Measurements from ENCODE around the gene PRKN.
"Not testable (repeated sequence)": the region's sequence is repeated elsewhere in the genome, so short reads cannot be mapped to it uniquely, and the experiment has no call there.

PRKN gene

DNA sequence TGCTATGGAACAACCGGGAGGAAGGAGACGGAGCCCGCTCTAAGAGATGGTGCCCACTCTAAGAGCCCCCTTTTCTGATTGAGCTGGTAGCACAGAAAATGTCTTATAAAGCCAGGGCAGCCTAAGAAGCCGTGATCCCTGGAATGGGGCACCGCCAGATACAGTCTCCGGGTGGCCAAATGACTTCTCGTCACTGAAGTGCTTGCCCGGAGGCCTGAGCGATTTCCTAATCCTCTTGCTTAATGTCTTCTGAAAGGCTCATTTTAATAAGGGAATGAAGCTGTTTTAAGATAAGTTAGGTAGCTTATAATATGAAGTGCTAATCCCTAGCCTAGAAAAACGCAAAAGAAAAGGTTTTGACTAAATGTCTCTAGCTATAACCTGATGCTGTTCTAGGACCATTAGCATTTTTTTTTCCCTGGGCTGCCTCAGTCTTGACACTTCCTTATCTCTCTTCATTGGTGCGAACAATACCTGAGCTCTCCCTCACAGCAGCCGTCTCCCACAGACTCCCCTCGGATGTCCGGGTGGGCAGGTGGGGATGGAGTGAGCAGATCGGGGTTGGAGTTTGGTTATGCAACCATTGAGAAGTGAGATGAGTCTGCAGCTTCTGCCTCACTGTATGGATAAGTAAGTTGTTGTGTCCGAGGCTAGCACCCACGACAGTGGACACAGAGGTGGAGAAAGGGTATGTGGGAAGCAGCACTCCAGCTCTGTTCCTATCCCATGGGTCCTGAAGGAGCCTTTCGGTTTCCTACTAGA is 894.3 kb downstream of the PRKN start:
- no peak for DNase-seq (ENCODE audit: low read depth in 2 of 3, low spot score in 2 of 3)

DNA sequence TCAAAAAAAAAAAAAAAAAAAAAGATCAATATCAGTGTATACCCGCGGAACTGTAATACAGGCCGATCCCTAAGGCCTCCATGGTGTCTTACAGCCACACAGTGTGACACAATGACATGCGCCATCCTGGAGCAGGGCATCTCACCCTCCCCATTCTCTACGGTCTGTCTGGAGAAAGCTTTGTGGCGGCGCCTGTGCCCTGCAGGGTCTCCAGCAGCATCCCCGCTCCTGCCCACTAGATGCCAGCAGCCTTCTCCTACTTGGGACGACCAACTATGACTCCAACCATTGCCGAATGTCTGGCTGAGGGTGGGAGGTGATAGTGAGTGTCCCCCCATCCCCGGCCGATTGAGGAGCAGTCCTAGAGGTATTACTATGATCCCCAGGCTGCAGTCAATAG is 894.9 kb downstream of the PRKN start:
- DNase-seq (ENCODE audit: low read depth in 2 of 3, low spot score in 2 of 3), result no peak

DNA sequence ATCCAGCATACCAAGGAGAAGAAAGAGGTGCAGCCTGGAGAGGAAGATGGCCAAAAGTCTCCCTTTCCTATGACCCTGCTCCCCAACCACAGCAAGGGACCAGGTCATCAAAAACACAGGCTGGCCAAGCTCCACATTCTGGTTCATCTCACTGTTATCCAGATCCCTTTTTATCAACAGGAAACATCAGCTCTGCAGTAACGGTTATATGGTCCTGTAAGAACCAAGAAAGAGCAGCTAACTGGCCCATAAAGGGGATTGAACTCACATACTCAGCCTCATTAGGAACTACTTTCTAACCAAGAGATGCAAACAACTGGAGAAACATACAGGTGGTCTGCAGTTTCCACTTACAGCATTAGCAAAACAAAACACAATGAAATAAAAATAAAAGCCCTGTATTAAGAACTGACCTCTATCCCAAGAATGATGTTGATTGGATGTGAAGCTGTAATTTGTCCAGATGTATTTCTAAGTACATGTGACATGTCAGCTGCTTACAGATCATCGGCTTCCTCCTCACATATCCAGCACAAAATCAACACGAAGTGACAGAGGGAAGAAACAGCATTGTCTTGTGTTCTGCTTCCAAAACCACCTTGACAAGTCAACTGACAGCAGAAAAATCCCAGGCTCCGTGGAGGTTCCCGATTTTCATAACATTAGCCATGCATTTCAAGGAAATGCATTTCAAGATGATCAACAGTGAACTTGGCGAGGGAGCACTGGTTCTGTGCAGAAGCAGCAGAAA is 896.5 kb downstream of the PRKN start:
- no peak for DNase-seq (ENCODE audit: low read depth in 2 of 3, low spot score in 2 of 3)

DNA sequence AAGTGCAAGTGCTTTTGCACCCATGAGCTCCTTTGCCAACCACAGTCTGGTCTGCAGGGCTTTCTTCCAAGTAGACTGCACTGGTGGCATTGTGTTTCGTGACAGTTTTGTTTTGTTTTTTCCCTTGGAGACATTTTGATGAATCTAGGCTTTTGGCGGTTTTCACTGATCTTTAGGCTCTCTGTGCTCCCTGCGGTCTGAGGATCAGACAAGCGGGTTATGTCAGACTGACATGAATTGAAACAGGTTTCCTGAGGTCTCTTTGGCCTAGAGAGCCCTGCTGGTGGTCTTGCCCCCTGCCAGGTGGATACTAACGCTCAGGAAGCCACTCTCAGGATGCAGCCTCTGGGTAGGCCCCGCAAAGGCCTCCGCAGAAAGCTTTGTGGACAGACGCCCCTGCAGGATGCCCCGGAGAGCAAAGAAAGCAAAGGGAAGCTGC is 898.3 kb downstream of the PRKN start:
- no peak for DNase-seq (ENCODE audit: low read depth in 2 of 3, low spot score in 2 of 3)

DNA sequence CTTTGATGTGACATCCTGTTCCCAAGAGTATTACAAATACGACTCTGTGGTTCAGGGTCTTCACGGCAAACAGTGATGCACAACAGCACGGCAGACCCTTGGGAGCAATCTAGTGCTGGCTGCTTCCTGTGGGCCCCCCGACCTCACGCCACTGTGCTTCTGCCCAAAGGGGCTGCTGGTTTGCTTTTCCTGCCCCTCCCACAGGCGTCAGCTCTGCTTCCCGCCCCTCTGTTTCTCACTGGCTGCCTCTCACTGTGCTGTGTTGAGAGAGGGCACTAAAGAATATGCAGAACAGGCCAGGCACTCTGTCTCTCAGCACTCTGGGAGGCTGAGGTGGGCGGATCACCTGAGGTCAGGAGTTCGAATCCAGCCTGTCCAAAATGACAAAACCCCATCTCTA is 899.2 kb downstream of the PRKN start:
- no peak for DNase-seq (ENCODE audit: low read depth in 2 of 3, low spot score in 2 of 3)

DNA sequence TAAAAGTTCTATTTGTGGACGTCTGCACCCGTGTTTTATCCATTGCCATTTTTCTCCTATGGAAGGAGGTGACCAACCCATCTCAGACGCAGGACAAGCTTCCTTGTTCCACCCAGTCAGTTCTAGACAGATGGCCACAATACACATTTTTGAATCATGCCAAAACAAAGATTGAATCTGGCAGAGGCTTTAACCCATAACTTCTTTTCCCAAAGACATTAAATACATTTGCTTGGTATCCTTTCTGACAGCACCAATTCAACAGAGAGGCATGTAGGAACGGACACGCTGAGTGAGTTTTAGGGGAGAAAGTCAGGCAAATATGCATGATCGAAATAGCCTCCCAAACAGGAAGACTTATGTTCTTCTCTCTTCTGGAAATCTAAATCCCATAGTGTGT is 901.1 kb downstream of the PRKN start:
- no peak for DNase-seq (ENCODE audit: low read depth in 2 of 3, low spot score in 2 of 3)

DNA sequence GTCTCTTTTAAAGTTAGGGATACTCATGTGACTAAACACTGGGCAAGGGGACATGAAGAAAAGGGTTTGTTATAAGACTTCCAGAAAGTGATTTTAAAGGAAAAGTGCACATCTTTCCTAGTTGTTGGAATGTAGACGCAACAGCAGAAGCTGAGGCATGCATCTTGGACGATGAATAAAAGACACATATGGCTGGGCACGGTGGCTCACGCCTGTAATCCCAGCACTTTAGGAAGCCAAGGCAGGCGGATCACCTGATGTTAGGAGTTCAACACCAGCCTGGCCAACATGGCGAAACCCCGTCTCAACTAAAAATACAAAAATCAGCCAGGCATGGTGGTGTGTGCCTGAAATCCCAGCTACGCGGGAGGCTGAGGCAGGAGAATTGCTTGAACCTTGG is 905.4 kb downstream of the PRKN start:
- not testable (repeated sequence) for DNase-seq (ENCODE audit: low read depth in 2 of 3, low spot score in 2 of 3)

DNA sequence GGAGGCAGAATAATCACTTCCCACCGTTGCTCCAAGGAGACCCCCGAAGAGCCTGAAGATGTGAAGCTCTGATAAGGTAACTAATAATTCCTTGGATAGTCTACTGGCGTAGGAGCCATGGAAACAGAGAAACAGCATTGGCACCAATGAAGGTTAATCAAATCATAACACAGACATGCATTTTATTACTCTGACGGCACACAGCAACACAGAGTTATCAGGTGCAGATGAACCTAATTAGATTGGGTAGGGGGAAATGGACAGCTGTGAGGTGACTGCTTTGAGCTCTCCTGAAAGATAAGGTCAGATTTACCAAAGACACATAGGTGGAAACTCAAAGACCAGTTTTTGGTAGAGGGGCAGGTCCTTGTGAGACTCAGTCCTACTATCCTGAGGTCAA is 909.7 kb downstream of the PRKN start:
- DNase-seq (ENCODE audit: low read depth in 2 of 3, low spot score in 2 of 3), result no peak

DNA sequence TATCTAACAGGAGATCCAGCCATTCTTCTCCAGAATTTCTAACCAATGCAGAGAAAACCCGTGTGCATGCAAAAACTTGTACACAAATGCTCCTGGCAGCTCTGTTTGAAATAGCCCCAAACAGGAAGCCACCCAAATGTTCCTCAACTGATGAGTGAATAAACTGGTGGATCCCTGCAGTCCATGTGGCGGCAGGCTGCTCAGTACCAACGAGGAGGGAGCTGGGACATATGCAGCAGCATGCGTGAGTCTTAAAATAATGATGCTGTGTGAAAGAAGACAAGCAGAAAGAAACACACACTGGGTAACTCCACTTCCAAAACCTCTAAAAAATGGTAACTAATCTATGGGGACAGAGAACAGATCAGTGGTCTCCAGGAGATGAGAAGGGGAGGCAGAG is 911.6 kb downstream of the PRKN start:
- no peak for DNase-seq (ENCODE audit: low read depth in 2 of 3, low spot score in 2 of 3)

DNA sequence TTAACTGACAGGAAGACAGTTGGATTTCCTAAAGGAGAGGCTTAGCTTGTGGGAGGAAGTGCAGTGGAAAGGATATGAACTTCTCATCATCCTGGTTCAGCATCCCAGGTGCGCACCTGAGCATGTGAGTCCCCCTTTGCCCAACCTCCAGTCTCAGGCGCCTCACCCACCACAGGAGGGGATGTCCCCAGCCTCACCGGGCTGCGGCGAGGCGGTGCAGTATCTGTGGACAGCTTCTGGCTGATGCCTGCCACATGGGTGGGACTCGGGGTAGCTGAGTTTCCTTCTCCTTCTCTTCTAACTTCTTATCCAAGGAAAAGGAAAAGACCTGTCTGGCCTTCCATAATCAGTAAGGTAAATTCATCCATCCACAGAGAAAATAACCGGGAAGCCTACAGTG is 914.4 kb downstream of the PRKN start:
- DNase-seq (ENCODE audit: low read depth in 2 of 3, low spot score in 2 of 3), result no peak

DNA sequence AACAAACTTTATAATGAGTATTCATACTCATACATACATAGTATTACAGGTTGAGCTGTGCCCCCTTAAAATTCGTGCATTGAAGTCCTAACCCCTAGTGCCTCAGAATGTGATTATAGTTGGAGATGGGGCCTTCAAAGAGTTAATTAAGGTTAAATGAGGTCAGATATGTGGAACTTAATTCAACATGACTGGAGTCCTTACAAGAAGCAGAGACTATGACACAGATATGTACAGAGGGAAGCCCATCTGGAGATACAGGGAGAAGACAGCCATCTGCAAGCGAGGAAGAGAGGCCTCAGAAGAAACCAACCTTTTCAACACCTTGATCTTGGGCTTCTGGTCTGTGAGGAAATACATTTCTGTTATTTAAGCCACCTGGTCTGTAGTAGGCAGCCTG is 917.6 kb downstream of the PRKN start:
- DNase-seq (ENCODE audit: low read depth in 2 of 3, low spot score in 2 of 3), result no peak

DNA sequence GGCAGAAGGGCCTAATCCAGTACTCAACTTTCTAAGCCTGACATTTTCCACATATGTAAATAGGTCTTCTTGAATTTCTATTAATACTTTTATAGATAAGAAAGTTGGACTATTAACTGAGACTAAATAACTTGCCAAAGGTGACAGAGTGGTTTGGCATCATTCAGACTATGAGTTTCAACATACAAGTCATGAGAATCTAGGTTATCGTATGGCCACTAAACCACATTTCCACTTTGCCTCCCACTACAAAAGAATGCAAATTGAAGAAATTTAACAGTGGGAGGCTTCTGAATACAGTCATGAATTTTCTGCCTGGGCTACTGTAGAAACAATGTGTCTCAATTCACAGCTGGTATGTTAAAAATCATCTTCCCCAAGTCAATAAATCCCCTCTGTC is 922.7 kb downstream of the PRKN start:
- DNase-seq (ENCODE audit: low read depth in 2 of 3, low spot score in 2 of 3), result no peak

DNA sequence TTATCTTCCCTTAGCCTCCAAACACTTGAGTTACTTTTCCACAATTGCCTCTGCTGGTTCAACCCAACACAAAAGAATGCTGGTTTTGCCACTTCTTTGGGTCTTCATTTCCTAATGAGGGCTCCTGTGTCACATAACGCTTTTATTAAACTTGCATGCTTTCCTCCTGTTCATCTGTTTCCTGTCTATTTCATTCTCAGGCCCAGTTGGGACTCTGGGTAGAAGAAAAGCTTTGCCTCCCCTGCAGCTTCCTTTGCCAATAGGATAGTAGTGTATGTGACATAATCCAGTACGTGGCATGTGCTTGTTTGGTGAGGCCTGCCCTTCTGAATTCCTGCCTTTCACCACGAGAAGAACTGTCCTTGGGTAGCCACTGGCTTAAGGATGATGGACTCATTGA is 924.4 kb downstream of the PRKN start:
- no peak for DNase-seq (ENCODE audit: low read depth in 2 of 3, low spot score in 2 of 3)

DNA sequence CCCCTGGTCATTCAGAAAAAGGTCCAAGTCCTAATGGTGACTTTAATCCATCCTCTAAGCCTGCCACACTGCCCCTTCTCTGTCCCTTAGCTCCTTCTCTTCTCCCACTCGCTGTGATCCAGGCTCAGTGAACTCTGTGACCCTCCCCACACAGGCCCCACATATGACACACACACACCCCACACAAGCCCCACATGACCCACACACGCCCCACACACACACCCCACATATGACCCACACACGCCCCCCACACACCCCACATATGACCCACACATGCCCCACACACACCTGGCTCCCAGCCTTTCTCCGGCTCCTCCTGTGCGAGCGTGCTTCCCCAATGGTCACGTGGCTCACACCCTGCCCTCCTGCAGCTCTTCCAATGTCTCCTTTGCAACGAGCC is 925.3 kb downstream of the PRKN start:
- no peak for DNase-seq (ENCODE audit: low read depth in 2 of 3, low spot score in 2 of 3)

DNA sequence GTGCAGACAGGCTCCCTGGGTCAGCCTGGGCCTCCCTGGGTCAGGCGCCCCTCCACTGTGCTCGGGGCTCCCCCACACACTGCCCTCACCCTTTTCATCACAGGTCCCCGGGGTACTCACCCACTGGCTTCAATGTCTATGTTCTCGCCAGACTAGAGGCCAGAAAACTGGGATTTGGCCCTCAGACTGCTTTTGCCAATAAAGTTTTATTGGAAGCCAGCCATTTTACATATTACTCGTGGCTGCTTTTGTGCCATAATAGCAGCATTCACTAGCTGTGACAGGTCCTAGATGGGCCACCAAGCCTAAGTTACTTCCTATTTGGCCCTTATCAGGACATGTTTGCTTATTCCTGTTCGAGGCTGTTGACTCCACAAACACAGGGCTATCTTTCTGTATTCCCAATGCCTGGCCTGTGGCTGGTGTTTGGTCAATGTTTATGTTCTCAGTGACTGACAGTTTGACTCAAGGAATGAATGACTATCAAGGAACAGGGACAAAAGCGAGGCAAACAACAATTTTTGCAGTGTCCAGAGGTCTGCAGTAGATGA is 928.6 kb downstream of the PRKN start:
- DNase-seq (ENCODE audit: low read depth in 2 of 3, low spot score in 2 of 3), result no peak

DNA sequence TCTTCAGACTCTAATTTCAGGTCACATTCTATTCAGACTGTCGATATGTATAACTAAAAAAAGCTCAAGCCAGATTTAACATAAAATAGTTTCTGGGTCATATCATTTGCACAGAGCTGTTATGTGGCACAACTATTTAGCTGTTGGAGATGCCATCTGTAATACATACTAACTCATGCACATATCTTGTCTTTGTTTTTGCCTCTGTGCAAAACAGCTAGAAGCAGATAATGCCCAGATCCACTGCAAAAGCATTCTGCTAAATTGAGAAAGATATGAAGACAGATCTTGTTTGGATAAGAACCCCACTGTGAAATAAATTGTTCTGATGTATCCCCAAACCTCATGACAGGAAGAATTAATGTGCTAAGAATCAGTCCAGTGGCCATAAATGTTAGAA is 930.9 kb downstream of the PRKN start:
- DNase-seq (ENCODE audit: low read depth in 2 of 3, low spot score in 2 of 3), result no peak

DNA sequence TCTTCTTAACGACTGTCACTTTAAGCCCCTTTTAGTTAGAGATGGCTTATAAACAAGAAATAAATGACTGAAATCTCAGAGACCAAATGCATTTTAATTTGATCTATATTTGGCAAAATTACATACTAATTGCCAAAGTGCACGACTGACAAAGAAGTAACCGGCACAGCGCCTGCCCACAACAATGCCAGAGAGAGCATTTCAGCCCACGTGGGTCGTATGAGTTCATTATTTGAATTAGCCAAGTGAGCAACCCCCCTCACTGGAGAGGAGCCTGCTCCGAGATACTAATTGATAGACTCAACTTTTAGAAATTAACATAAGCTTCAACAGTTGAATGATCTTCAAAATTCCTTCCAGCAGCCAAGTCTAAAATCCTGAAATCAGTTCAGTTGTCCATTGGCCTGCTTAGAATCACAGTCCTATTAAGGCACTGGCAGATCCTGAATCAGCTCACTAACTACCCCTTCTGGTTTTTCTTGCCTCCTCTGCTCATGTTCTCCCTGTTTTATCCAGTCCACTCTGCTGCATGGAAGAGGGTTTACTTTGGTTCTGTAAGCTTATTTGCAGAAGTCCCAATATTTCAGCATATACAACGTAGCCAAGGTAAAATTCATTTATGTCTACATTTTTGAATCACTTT is 934.6 kb downstream of the PRKN start:
- no peak for DNase-seq (ENCODE audit: low read depth in 2 of 3, low spot score in 2 of 3)

DNA sequence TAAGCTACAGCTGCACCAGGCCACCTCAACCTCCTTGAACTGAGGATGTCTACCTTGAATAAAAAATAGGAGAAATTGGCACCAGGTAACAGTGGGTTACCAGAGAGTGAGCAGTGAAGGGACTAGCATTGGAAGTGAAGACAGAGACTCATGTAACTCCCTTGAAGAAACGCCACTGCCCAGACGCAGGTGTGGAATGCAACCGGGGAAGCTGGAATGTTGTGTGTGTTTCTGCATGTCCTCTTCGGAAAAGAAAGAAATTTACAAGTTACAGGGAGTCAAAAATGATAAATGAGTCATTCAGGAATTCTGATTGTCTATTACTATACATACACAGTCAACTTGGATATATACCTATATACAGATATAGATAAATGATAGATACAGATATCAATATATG is 939.0 kb downstream of the PRKN start:
- DNase-seq (ENCODE audit: low read depth in 2 of 3, low spot score in 2 of 3), result no peak

DNA sequence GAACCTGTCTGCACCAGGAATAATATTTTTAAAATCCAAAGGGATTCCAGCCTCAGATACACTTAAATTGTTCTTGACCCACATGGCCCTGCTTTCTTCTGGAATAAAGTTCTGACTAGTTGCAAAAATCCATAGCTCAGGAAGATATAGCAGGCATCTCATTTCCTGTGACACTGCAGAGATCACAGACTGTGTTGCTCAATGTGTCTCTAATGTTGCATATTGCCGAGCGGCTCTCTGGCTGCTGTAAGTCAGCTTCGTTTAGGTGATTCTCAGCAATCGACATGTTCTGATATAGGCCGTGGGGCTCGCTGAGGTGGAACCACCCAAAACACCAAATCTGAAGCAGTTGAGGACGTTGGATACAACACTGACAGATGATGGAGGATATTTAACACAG is 955.4 kb downstream of the PRKN start:
- no peak for DNase-seq (ENCODE audit: low read depth in 2 of 3, low spot score in 2 of 3)

DNA sequence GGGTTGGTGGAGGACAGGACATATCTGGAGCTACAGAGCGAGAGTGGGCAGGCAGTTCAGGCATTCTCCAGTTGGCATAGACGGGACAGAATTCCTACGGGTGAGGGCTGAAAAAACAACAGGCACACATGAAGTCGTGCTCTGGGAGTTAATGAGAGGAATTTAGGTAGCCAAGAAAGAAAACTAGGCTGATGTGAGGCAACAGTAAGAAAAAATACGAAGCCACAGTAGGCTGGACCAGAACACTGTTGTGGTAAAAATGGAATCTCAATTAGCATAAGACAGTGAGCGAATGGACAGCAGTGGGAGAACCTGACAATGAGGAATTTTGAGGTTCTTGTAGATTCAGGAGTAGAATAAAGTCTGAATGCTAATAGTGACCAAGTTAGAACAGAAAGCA is 965.6 kb downstream of the PRKN start:
- DNase-seq (ENCODE audit: low read depth in 2 of 3, low spot score in 2 of 3), result no peak

DNA sequence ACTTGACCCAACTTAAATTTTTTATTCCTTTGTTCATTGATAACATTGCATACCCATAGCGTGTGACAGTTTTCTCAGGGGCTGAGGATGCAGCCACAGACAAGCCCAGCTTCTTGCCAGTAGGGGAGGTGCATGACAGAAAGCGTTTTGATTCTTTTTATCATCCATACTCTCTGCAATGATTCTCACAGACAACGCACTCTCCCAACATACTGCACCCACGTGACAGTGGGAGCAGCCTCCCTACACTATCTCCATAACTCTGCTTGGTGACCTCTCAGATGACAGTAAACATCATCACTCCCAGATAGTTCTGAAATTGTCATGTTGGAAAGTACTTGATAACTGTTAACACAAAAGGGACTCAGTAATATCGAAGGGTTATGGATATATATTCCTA is 972.5 kb downstream of the PRKN start:
- DNase-seq (ENCODE audit: low read depth in 2 of 3, low spot score in 2 of 3), result no peak

DNA sequence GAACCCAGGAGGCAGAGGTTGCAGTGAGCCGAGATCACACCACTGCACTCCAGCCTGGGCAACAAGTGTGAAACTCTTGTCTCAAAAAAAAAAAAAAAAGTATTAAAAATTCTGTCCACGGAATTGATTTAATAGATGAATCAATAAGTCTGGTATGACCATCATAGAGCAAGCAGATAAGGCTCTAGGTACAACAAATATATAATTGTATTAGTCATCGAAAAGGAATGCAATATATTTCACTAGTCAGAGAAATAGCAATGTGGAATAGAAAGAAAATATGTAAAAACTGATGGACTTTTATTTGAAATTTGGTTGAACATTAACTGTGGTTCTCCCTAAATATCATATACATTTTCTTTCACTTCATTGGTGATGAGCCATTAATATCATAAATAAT is 976.9 kb downstream of the PRKN start:
- no peak for DNase-seq (ENCODE audit: low read depth in 2 of 3, low spot score in 2 of 3)

Measured in activated CD8-positive, alpha-beta memory T cell treated with anti-CD3 and anti-CD28 coated beads for 48 hours (primary cell).